ENCODE measurements around the gene CTNNA3.

Gene CTNNA3

DNA sequence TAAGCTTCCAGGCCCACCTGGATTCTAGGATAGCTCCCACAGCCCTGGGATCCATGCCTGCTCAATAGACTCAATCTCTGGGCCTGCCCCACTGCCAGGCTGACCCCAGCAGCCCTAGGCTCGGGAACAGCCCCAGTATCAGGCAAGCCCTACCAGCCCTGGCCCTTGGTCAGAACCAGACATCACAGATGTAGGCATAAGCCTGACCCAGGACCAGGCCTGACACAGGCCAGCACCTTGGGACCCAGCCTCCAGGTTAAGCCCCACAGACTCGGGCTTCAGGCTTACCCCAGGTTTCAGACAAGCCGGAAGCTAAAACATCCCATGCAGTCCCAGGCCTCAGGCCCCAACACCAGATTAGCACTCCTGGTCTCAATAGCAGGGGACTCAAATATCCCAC is 1046.4 kb downstream of the CTNNA3 start:
- DNase-seq (ENCODE audit: low spot score): no peak

DNA sequence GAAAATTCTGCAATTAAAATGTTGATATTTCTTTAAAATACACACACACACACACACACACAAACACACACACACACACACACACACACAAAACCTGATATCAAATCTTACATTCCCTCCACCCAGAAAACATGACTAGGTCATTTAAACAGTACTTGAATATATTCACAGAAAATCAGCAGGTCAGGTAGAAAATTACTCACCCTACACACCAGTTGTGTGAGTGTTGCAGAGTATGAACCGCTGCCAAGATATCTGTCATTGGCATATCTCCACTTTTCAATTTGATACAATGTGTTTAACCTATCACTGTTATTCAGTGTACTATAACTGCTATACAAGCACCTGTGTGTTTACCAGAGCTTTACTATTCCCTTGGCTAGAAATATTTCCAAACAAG is 1053.8 kb downstream of the CTNNA3 start:
- no peak for DNase-seq (ENCODE audit: low spot score)

DNA sequence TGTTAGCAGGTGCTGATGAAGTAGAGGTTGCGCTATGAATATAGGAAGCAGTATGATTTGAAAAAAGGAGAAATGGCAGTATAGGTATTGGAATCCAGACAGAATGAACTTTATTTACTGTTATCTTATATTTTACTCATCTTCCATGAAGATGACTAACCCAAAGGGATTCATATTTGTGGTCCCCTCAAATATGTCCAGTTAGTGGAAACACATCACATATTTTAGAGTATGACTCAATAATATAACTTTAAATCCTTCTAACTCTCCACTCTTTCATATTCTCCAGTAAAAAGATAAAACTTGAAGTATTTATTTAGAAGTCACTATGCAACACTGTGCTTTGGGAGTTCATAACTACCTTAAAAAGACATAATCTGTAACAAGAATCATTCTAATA is 1056.6 kb downstream of the CTNNA3 start:
- no peak for DNase-seq (ENCODE audit: low spot score)

DNA sequence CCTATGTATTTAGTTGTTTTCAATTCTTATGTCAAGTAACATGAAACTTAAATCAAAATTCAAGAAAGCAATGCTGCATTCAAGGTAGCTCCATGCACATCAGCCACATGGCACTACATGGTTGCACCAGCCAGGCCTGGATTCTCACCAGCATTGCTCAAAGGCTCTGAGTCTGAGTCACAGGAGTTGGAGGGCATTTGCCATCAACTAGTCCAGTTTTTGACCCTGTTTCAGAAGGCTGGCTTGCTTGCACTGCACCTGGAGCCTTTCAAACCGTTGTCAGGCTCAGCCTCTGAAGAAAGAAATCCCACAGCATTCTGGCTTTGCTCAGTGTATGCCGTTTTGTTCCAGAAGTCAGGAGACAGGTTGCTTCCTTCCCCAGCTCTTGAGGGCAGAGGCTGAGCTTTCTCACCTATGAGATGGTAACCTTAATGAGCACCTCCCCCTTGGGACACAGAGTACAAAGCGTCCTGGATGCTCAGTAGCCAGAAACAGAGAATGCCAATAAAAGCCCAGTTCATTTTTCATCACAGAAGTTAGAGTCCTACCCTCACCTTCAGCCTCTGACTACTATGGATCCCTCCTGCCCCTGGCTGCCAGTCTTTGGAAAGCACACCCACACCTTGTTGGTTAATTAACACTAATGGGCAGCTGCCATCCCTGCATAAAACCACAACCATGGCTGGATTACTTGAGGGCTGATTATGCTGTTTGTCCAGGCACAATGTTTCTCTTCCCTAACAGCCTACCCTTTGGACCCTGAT is 1058.5 kb downstream of the CTNNA3 start:
- DNase-seq (ENCODE audit: low spot score): no peak

DNA sequence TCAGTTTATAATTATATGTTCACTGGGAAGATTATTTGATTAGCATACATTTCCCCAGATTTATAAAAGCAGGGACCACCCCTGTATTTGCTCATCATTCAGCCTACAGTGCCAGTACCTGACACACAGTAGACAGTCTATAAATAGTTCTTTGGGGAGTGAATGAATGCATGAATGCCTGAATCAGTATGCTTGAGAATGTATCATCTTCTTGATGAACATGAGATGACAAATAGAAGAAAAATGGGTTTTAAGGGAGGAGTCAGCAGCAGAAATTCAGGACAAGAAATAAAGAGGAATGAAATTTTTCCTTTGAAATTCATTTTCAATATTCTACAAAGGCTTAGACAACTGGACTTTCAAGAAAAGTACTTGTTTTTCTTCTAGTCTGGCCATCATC is 1066.0 kb downstream of the CTNNA3 start:
- DNase-seq (ENCODE audit: low spot score): no peak

DNA sequence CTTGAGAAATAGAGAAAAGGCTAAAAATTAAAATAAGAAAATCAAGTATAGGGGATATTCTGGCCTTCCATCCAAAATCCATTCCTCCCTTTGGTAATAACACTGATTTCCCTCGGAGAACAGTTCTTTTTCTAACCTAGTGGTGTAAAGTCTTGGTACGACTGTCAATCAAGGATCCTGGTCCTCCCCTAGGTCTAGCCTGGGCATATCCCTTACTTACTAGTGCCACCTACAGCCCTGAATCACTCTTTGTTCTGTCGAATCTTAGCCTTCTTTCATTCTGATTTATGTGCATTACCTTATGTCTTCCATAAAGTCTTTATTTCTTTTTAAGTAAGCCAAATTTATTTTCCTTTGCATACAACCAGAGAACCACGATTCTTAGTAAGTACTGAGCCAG is 1068.8 kb downstream of the CTNNA3 start:
- DNase-seq (ENCODE audit: low spot score): no peak

DNA sequence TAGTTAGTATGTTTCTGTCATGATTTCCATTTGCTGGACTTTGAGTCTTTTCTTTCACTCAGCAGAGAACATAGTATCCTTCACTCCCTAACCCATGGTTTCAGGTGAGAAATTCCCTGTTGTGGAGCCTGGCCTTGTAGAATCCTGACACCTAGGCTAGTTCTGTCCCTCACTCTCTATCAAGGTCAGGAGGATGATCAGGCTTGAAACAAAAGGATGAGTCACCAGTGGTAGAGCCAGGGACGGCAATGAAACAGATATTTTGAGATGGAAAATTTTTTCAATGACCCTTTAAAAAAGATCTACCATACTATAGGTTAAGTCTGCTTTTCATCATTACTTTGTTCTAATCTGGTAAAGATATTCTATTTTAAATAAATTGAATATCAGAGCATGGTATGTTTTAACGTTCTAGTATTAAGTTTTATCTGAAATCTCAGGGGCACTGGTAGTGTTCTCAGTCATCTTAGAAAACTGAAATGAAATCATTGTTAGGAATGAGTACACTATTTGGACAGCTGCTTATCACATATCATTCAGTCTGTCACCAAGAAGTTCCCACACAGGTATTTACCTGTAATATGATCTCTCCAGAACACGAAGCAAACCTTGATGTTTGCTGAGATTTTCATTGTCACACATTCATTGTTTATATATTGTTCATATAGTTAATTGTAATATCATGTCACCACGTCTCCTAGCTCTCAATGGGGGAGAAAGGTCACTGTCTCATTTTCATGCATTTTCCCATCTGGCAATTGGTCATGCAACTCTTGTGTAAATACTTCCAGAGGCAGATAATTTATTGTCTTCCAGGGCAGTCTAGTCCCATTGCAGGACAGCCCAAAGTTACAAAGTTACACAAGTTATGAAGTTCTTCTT is 1070.0 kb downstream of the CTNNA3 start:
- no peak for DNase-seq (ENCODE audit: low spot score)

DNA sequence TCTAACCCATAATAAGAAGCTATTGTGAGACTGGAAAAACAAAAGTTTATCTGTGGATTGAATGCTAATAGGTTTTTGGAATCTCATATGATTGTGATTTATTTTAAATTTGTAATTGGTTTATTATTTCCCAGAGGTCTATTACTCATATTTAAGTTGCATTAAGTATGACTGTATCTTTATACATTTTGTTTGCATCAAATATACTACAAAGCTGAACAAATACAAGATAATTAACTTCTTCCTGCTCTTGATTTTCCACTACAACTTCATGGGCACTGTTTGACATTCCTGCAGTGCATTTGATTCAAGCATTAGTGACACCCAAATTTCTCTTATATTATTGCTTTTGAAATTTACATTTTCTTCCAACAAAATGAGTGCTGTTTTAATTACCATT is 1073.9 kb downstream of the CTNNA3 start:
- DNase-seq (ENCODE audit: low spot score): no peak

DNA sequence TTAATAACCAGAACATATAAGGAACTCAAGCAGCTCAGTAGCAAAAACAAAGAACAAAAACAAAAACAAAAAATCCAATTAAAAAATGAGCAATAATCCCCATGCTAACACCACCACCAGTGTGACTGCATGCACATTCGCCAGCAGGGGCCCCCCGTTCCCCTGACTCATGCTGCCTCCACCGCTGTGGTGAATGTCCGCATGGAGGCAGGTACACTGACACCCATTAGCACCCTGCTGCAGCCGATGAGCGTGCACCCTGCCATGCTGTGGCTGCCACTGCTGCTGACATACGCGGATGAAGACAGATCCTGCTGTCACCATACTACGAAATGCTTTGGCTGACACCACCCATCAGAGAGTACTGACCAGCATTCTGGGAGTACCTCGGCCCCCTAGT is 1091.8 kb downstream of the CTNNA3 start:
- no peak for DNase-seq (ENCODE audit: low spot score)

DNA sequence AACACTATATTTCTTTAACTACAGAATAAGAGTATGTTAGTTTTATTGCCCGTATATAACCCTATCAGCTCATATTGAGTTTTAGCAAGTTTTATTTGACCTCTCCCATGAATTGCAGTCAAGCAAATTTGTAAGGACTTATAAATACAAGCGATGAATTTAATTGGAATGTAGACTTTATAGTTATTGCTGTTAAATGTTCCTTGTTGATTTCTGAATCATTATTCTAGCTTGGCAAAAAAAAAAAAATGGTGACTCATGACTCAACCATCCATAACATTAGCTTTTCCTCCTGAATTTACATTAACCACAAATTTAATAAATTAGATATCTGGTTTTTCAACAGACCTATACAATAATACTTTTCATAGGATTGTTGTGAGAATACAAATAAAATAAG is 1104.1 kb downstream of the CTNNA3 start:
- no peak for DNase-seq (ENCODE audit: low spot score)

DNA sequence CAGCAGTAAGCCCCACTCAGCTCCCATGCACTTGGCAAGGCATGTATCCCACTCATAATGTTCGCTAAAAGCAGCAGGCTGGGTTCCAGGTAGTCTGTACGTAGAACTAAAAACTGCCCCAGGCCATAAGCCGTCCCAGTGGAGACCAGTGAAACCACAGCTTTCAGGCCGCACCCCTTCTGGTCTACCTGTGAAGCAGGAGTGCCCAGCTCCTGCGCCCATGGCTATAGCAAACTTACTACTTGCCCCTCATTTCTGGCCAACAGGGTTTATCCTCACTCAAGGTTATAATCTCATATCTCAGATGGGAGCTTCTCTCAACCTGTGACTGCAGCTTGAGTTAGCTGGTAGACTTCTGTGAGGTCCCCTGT is 1108.3 kb downstream of the CTNNA3 start:
- DNase-seq (ENCODE audit: low spot score): no peak

DNA sequence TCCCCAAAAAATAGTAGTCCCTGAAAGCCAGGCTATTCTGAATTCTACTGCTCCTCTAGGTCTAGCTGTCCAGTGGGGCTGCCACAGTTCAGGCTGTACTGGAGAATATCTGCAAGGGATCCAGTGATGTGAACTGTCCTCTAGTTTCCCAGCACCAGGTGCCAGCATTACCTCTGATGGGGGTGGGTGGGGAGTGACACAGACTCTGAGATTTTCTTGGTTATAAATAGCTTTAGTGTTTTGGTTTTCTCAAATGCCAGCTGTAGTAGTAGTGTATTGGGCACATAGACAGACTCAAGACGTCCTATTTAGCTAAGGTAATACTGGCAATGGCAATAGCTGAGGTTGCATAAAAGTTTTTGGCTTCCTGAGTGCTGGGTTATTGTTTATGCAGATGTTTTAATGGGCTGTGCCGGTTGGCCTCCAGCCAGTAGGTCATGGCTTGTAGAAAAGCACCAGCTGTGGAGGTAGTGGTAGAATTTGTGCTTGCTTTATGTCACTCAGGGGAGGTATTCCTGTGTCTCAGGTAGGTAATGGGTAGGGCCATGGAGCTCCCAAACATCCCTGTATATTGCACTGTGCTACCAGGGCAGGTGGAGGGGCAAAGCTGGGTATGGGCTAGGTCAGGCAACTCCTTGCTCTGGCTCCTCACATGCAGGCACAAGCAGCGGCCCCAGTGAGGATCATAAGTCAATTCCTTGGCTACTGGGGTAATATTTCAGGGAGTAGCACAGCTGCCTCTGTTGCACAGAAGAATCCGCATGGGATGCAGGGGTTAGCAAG is 1108.9 kb downstream of the CTNNA3 start:
- DNase-seq (ENCODE audit: low spot score): no peak

DNA sequence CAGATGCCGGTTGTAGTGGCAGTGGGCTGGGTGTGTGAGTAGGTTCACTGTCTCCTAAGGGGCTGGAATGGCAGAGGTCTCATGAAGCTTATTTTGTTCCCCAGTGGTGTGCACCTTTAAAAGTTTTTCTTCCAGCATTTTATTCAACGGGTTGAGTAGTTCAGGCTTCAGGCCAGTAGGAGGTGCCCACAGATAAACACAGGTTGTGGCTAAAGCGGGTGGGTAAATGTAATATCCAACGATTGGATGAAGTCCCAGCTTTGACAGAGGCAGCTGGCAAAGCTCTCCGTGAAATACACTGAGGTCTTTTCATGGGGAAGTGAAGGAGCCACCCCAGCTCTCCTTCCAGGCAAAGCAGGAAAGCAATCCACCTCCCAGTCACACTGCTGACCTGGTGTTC is 1109.9 kb downstream of the CTNNA3 start:
- no peak for DNase-seq (ENCODE audit: low spot score)

DNA sequence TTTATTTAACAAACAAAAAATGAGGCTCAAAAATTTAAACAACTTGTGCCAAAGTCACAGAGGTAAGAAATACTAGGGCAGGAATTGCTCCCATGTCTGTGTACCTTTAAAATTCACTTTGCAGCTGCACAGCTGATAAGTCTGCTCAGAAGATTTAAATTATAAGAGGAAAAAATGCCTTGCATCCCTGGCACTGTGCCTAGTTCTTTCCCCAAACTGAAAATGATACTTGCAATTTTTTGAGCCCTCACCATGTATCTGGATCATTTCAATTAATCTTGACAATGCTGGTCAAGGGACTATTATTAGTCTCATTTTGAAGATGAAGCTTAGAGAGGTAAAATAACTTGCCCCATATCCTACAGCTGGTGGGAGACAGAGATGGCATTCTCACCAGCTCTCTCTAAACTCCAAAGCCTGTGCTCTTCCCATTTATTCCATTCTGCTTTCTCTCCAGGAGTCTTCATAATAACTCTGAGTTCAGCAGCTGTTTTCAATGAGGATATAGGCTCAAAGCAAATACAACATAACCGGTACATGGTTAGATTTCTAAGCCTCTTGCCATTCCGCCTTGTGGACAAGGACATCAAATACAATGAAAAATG is 1120.6 kb downstream of the CTNNA3 start:
- DNase-seq (ENCODE audit: low spot score): no peak

DNA sequence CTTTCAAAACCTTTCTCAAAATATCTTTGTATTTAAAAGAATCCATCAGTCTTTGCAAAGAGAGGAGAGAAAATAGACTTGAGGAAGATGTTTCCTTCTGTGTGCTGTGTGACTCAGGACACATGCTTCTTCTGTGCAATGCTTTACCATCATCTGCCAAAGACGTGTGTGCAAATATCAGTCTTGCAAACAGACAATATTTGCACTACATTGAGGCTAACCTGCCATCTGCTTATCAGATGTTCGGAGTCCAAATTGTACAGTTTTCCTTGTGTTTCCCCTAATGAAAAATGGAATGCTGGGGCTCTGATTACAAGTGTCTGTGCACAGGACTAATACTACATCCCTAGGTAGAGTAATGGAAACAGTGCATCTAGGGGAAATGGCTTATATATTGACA is 1123.3 kb downstream of the CTNNA3 start:
- no peak for DNase-seq (ENCODE audit: low spot score)

DNA sequence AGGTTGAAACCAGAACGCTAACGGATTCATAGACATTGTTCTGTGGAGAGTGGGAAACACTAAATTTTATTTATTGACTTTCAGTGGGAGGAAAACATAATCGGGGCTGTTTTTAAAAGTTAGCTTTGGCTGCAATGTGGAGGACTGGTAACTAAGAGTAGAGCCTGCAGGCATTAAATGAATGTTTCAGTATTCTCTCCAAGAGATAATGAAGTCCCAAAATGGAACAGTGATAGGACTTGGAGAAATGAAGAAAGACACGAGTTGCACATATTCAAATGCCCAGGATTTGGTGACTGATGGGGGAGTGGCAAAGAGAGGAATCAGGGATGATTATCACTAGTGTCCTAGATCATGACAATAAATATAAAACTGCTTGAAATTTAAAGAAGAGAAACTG is 1130.0 kb downstream of the CTNNA3 start:
- no peak for DNase-seq (ENCODE audit: low spot score)

DNA sequence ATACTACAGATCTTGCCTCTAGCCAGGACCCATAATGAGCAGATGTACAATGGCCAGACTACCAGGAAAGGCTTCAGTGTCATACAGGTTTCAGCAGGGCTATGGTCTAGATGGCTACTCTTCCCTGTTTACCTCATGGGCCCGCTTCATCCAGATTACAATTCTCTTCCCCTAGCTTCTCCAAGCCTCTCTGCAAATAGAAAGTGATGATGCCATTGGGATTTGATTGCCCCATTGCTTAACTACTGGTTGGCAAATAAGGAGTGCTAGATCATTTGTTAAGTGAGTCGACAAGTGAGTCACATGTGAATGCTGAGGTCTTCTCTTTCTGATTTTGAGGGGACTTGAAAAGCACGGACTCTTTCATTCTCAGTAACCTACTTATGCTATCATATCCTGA is 1131.7 kb downstream of the CTNNA3 start:
- no peak for DNase-seq (ENCODE audit: low spot score)

DNA sequence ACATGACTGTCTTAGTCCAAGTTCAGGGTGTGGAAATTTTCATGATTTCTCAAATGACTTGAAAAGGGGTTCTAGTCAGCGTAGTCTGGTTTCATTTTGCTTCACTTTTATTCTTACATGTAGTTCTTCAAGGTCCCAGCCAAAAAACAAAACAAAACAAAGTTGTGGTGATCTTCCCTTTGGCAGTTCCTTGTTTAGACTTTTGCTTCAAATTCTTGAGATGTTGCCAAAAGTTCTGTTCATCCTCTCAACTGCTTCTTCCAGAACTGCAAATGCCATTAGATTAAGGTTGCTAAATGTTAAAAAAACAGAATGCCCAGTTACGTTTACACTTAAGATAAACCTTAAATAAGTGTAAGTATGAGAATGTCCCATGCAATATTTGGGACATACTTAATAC is 1140.9 kb downstream of the CTNNA3 start:
- DNase-seq (ENCODE audit: low spot score): no peak

DNA sequence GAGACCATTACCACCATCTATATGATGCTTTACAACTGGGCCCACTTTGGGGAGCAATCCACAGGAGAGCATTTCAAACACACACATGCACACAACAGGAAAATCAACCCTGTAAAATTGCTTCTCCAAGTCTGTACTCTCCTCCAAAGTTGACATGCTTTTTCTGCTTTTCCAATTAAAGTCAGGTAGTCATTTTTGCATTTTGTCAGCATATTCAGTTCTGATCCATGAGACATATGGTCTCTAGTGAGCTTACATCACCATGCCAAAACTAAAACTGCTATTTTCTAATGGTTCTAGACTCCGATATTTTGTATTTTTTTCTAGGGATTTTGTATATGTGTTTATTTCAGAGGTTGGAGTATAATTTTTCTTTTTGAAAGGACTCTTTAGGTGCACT is 1143.7 kb downstream of the CTNNA3 start:
- DNase-seq (ENCODE audit: low spot score): no peak

DNA sequence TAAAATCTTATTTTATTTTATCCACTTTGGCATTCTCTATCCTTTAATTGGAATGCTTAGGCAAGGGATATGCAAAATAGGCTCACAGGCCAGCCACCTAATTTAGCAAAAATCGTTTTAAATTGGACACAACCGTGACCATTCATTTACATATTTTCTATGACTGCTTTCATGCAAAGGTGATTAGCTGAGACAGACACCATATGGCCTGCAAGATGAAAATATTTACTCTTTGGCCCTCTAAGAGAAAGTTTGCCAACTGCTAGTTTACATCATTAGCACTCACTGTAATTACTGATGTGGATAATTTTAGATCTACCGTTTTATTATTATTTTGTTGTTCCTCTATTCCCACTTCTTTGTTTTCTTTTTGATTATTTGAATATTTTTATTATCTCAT is 1145.6 kb downstream of the CTNNA3 start:
- DNase-seq (ENCODE audit: low spot score): no peak

DNA sequence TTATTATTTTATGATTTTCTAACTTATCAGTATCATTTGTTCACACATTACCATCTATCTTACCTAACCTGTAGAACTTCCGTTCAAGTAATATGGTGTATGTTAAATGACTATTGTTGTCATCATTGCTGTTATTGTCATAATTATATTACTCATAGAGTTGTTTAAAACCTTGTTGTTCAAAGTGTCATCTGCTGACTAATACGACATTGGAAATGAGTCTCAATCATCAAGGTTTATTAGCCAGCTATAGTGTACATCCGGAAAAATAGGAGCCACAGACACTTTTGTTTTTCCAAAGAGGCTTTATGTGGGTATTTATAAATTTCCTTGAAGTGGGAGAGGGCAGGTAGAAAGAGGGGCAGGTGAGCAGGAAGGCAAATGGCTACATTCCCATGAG is 1157.1 kb downstream of the CTNNA3 start:
- no peak for DNase-seq (ENCODE audit: low spot score)

DNA sequence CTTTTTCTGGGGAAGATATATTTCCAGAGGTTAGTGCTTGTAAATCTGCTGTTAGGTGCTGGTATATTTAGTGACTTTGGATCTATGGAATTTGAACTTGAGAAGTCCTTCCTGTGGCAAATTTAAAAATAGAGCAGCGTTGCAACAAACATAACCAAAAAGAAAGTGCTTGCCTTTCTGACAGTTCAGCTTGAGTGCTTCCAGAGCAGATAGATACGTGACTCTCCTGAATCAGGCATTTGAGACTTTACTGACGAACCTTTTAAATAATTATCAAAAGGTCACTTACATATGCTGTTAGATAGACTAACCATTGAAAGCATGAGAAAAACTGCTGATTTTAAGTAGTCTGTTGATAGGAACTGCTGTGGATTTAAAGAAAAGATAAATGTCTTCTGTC is 1157.6 kb downstream of the CTNNA3 start:
- no peak for DNase-seq (ENCODE audit: low spot score)
